HepG2 (cell line): Measurements from ENCODE around the gene SGK1. TPM values are rescaled to one million over a fixed set of nuclear protein-coding genes. Genes with fewer than 3 reads are reported as not detected.
A peak's percentile ranks its signal among the peaks of the same experiment; 100 is the strongest.

Source experiments
- AHR ChIP-seq: IDR thresholded peaks from 2 replicates; pipeline ENCODE4 v1.6.1; 2018; ENCODE audit warnings: missing genetic modification reagents, missing compliant biosample characterization
- EP300 ChIP-seq, 3 experiments: sonication (generic) in 1 of 3; formaldehyde crosslinking in 1 of 3; IDR thresholded peaks; 2 replicates each; pipeline versions ENCODE4 v1.5.1 to v1.6.1; 2011 to 2020; ENCODE audit warnings: low read depth in 2 of 3, low read length in 2 of 3, borderline replicate concordance in 1 of 3, improper control_type of control experiment in 1 of 3, mild to moderate bottlenecking in 1 of 3, missing genetic modification reagents in 1 of 3, moderate library complexity in 1 of 3
- FOXA3 ChIP-seq: IDR thresholded peaks from 2 replicates; pipeline ENCODE4 v1.6.1; 2016; ENCODE audit warnings: missing genetic modification reagents, missing compliant biosample characterization
- MTA3 ChIP-seq: sonication (generic); formaldehyde crosslinking; IDR thresholded peaks from 2 replicates; pipeline ENCODE4 v1.4.0; 2020; ENCODE audit warnings: missing genetic modification reagents
- NFE2L1 ChIP-seq: sonication (generic); formaldehyde crosslinking; IDR thresholded peaks from 2 replicates; pipeline ENCODE4 v1.4.0; 2020; ENCODE audit warnings: missing genetic modification reagents, mild to moderate bottlenecking, borderline replicate concordance
- RBM39 ChIP-seq: fragments of 200-400 bp; formaldehyde crosslinking; IDR thresholded peaks from one replicate; pipeline ENCODE4 v1.6.1; 2018; ENCODE audit warnings: antibody characterized with exemption, mild to moderate bottlenecking, low read depth, low read length; ENCODE audit not compliant: poor library complexity, severe bottlenecking
- SAP130 ChIP-seq: IDR thresholded peaks from 2 replicates; pipeline ENCODE4 v1.6.1; 2016; ENCODE audit warnings: low read depth
- SOX5 ChIP-seq: IDR thresholded peaks from 2 replicates; pipeline ENCODE4 v1.6.1; 2016; ENCODE audit warnings: borderline replicate concordance
- ZNF367 ChIP-seq: sonication (generic); formaldehyde crosslinking; IDR thresholded peaks from 2 replicates; pipeline ENCODE4 v1.4.0; 2020; ENCODE audit warnings: missing genetic modification reagents, borderline replicate concordance
- ZNF577 ChIP-seq: sonication (generic); formaldehyde crosslinking; IDR thresholded peaks from 2 replicates; pipeline ENCODE4 v1.4.0; 2020; ENCODE audit warnings: mild to moderate bottlenecking, low read depth, missing genetic modification reagents, borderline replicate concordance
- ZNF672 ChIP-seq: sonication (generic); formaldehyde crosslinking; IDR thresholded peaks from 2 replicates; pipeline ENCODE4 v1.8.1; 2022; ENCODE audit warnings: missing genetic modification reagents
- ZNF749 ChIP-seq: sonication (generic); formaldehyde crosslinking; IDR thresholded peaks from 2 replicates; pipeline ENCODE4 v1.8.0; 2022; ENCODE audit warnings: mild to moderate bottlenecking, missing genetic modification reagents, moderate library complexity, borderline replicate concordance
- polyA plus RNA-seq, 8 experiments: library from polyadenylated mRNA; depleted of rRNA in 3 of 8; stranded (reverse) in 7 of 8; unstranded in 1 of 8; fragments of >200 nt; fragmentation: Illumina TruSeq in 4 of 8; extraction: Trizol in 4 of 8; gene quantifications; 2 replicates each; pipeline versions ENCODE4 v1.2.1 to v1.2.3, GENCODE V29; 2011 to 2016; ENCODE audit warnings: low read depth in 4 of 8, missing spikeins in 1 of 8, mixed read lengths in 1 of 8; ENCODE audit not compliant: insufficient read depth in 1 of 8
- total RNA-seq, 5 experiments: library from RNA; depleted of rRNA; stranded (reverse); fragments of >200 nt; fragmentation: Illumina TruSeq; extraction: Trizol; gene quantifications; 2 replicates each; pipeline ENCODE4 v1.2.3, GENCODE V29; 2016; ENCODE audit warnings: low read depth in 1 of 5
- TF ChIP-seq, protein P1 (sequence below): IDR thresholded peaks from 2 replicates; pipeline ENCODE4 v1.6.1; 2016; ENCODE audit warnings: missing genetic modification reagents, missing compliant biosample characterization
- TF ChIP-seq, protein P2 (sequence below): sonication (generic); formaldehyde crosslinking; IDR thresholded peaks from 2 replicates; pipeline ENCODE4 v1.4.0; 2020; ENCODE audit warnings: mild to moderate bottlenecking, missing genetic modification reagents
- TF ChIP-seq, protein P3 (sequence below): sonication (generic); formaldehyde crosslinking; IDR thresholded peaks from 2 replicates; pipeline ENCODE4 v1.4.0; 2020; ENCODE audit warnings: missing genetic modification reagents, borderline replicate concordance
- TF ChIP-seq, protein P4 (sequence below): IDR thresholded peaks from 2 replicates; pipeline ENCODE4 v1.6.1; 2018; ENCODE audit warnings: missing genetic modification reagents, mild to moderate bottlenecking, missing compliant biosample characterization

The SGK1 gene
- total and polyA plus RNA-seq, 2 of the 13 experiments (the other 11 are each of a cell fraction or from before 2014, with no cell fraction given), result 56.1 to 56.2 TPM

DNA sequence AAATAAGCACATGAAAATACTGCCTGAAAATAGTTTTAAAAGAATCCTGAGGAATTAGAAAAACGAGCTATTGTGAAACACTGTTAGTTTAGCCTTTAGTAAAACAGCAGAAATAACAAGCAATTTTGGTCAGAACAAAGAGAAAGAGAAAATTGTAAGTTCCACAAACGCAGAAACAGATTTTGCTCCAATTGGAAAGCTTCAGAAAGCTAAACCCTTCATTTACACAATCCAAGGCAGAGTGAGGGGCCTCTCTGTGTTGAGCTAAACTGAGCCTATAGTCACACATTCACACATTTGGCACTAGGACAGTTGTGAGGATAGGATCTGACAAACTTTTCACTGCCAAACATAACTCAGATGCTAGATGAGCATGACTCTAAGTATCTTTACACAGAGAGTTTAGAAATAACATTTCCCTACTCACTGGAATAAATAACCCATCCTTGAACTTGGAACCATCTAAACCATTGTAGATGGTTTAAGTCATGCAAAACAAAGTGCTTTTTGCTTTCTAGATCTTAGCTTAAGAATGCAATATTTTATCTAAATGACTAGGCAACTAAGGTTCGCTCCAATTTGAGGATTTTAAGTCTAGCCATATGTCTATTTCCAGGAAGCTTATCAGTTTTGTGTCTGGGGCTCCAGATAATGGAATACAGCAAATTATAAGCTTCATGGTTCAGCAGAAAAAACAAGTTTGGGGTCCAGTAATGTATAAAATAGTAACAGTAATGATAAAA is 122.6 kb downstream of the SGK1 start (continued):
- TF ChIP-seq FOXA3 (CRISPR knock-in tag), result peak; percentile 66; the same call in 1 of the 2 replicates
- TF ChIP-seq, protein P1, sequence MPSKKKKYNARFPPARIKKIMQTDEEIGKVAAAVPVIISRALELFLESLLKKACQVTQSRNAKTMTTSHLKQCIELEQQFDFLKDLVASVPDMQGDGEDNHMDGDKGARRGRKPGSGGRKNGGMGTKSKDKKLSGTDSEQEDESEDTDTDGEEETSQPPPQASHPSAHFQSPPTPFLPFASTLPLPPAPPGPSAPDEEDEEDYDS (CRISPR knock-in tag), result 0 out of 2 replicates have a peak, but pooled peaks have one; percentile 49
- no peak for TF ChIP-seq ZNF749 (CRISPR knock-in tag)
- peak; percentile 64 for TF ChIP-seq SAP130 (CRISPR knock-in tag)
- no peak for TF ChIP-seq MTA3 (CRISPR knock-in tag)
- TF ChIP-seq NFE2L1 (CRISPR knock-in tag), result no peak
- no peak for TF ChIP-seq AHR (CRISPR knock-in tag)
- TF ChIP-seq, protein P2, sequence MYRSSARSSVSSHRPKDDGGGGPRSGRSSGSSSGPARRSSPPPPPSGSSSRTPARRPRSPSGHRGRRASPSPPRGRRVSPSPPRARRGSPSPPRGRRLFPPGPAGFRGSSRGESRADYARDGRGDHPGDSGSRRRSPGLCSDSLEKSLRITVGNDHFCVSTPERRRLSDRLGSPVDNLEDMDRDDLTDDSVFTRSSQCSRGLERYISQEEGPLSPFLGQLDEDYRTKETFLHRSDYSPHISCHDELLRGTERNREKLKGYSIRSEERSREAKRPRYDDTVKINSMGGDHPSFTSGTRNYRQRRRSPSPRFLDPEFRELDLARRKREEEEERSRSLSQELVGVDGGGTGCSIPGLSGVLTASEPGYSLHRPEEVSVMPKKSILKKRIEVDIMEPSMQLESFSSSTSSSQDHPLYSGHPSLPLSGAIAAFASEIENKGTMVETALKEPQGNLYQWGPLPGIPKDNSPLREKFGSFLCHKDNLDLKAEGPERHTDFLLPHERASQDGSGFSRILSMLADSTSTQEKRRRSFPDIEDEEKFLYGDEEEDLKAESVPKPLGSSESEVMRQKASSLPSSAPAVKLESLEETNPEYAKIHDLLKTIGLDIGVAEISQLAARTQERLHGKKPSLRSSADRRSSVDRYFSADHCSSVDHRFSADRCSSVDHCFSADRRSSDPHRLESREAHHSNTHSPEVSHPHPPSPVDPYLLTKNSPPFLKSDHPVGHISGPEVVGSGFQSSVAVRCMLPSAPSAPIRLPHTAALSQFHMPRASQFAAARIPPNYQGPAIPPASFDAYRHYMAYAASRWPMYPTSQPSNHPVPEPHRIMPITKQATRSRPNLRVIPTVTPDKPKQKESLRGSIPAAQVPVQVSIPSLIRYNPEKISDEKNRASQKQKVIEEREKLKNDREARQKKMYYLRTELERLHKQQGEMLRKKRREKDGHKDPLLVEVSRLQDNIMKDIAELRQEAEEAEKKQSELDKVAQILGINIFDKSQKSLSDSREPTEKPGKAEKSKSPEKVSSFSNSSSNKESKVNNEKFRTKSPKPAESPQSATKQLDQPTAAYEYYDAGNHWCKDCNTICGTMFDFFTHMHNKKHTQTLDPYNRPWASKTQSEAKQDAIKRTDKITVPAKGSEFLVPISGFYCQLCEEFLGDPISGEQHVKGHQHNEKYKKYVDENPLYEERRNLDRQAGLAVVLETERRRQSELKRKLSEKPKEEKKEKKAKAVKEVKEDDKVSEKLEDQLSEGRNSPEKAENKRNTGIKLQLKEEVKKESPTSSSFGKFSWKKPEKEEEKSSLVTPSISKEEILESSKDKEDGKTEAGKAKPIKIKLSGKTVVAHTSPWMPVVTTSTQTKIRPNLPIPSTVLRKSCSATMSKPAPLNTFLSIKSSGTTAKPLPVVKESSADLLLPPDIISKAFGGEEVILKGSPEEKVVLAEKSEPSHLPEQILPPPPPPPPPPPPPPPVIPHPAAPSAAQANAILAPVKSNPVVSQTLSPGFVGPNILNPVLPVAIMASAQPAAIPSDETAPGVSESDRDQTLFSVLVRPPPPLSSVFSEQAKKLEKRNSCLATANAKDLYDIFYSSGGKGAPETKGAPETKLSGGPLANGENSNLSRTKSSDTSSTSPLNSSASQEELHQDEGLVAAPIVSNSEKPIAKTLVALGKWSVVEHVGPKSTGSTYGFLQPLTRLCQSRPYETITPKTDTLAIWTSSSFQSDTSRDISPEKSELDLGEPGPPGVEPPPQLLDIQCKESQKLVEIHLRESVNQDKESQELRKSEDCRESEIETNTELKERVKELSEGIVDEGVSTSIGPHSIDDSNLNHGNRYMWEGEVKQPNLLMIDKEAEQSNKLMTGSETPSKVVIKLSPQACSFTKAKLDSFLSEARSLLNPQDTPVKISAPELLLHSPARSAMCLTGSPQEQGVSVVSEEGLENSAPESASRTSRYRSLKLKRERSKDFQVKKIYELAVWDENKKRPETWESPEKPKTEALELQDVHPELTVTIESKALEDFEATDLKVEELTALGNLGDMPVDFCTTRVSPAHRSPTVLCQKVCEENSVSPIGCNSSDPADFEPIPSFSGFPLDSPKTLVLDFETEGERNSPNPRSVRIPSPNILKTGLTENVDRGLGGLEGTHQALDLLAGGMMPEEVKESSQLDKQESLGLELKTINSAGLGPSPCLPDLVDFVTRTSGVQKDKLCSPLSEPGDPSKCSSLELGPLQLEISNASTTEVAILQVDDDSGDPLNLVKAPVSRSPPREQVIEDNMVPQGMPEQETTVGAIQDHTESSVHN (CRISPR knock-in tag), result no peak
- TF ChIP-seq, protein P3, sequence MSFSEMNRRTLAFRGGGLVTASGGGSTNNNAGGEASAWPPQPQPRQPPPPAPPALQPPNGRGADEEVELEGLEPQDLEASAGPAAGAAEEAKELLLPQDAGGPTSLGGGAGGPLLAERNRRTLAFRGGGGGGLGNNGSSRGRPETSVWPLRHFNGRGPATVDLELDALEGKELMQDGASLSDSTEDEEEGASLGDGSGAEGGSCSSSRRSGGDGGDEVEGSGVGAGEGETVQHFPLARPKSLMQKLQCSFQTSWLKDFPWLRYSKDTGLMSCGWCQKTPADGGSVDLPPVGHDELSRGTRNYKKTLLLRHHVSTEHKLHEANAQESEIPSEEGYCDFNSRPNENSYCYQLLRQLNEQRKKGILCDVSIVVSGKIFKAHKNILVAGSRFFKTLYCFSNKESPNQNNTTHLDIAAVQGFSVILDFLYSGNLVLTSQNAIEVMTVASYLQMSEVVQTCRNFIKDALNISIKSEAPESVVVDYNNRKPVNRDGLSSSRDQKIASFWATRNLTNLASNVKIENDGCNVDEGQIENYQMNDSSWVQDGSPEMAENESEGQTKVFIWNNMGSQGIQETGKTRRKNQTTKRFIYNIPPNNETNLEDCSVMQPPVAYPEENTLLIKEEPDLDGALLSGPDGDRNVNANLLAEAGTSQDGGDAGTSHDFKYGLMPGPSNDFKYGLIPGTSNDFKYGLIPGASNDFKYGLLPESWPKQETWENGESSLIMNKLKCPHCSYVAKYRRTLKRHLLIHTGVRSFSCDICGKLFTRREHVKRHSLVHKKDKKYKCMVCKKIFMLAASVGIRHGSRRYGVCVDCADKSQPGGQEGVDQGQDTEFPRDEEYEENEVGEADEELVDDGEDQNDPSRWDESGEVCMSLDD (CRISPR knock-in tag), result no peak
- TF ChIP-seq RBM39, result no peak
- TF ChIP-seq EP300 (IDR thresholded peaks at IDR 0.05; ENCODE audit: low read depth in 2 of 2, low read length in 2 of 2), result peak in 1 of 2 experiments; percentile 49; a peak in 2 of 4 replicates
- no peak; the same call in 1 of the 2 replicates for TF ChIP-seq EP300 (CRISPR knock-in tag; IDR thresholded peaks at IDR 0.05; ENCODE audit: borderline replicate concordance)
- peak; percentile 67 for TF ChIP-seq SOX5 (CRISPR knock-in tag)
- TF ChIP-seq ZNF672 (CRISPR knock-in tag), result no peak
- TF ChIP-seq ZNF577 (CRISPR knock-in tag), result no peak
- TF ChIP-seq ZNF367 (CRISPR knock-in tag), result no peak
- TF ChIP-seq, protein P4, sequence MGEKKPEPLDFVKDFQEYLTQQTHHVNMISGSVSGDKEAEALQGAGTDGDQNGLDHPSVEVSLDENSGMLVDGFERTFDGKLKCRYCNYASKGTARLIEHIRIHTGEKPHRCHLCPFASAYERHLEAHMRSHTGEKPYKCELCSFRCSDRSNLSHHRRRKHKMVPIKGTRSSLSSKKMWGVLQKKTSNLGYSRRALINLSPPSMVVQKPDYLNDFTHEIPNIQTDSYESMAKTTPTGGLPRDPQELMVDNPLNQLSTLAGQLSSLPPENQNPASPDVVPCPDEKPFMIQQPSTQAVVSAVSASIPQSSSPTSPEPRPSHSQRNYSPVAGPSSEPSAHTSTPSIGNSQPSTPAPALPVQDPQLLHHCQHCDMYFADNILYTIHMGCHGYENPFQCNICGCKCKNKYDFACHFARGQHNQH (CRISPR knock-in tag), result peak; percentile 46; the same call in 1 of the 2 replicates
